Endodermal cell (in vitro differentiated cells): ENCODE measurements around the gene FPGS. TPM values are rescaled to one million over a fixed set of nuclear protein-coding genes. Genes with fewer than 3 reads are reported as not detected.

Source experiments
- DNase-seq: peaks from one replicate; pipeline ENCODE4 v3.0.0-alpha.2; 2017
- H3K27ac ChIP-seq: 2 replicates; pipeline ENCODE4 v1.5.1; 2013; ENCODE audit warnings: mild to moderate bottlenecking, low read depth, low read length, moderate library complexity
- H3K27me3 ChIP-seq: 2 replicates; pipeline ENCODE4 v1.6.1; 2013; ENCODE audit warnings: mild to moderate bottlenecking, low read length, moderate library complexity; ENCODE audit not compliant: insufficient read depth, control insufficient read depth, poor library complexity, severe bottlenecking
- H3K36me3 ChIP-seq: 2 replicates; pipeline ENCODE4 v1.7.0; 2013; ENCODE audit warnings: mild to moderate bottlenecking, low read length, moderate library complexity; ENCODE audit not compliant: control insufficient read depth, insufficient read depth
- H3K4me1 ChIP-seq: one replicate; pipeline ENCODE4 v1.7.0; 2013; ENCODE audit warnings: low read length; ENCODE audit not compliant: control insufficient read depth, insufficient read depth
- H3K4me3 ChIP-seq: 2 replicates; pipeline ENCODE4 v1.5.1; 2013; ENCODE audit warnings: mild to moderate bottlenecking, low read length, moderate library complexity
- H3K9ac ChIP-seq: 2 replicates; pipeline ENCODE4 v1.6.1; 2013; ENCODE audit warnings: mild to moderate bottlenecking, low read length, moderate library complexity; ENCODE audit not compliant: poor library complexity, severe bottlenecking; ENCODE audit errors: extremely low read depth
- H3K9me3 ChIP-seq: 2 replicates; pipeline ENCODE4 v1.6.1; 2013; ENCODE audit warnings: mild to moderate bottlenecking, low read length, moderate library complexity; ENCODE audit not compliant: control insufficient read depth
- H3K27ac Mint-ChIP-seq: 2 replicates; pipeline ENCODE4 v1.8.0; 2020; ENCODE audit warnings: mixed read lengths
- H3K27me3 Mint-ChIP-seq: 2 replicates; pipeline ENCODE4 v1.8.0; 2021; ENCODE audit warnings: mild to moderate bottlenecking, mixed read lengths; ENCODE audit not compliant: insufficient read depth
- H3K36me3 Mint-ChIP-seq: 2 replicates; pipeline ENCODE4 v1.8.0; 2020; ENCODE audit warnings: low read depth, mixed read lengths
- H3K4me1 Mint-ChIP-seq: 2 replicates; pipeline ENCODE4 v1.8.0; 2020; ENCODE audit warnings: mixed read lengths
- H3K4me3 Mint-ChIP-seq: 2 replicates; pipeline ENCODE4 v1.8.0; 2020; ENCODE audit warnings: mild to moderate bottlenecking, moderate library complexity, mixed read lengths
- H3K9me3 Mint-ChIP-seq: 2 replicates; pipeline ENCODE4 v1.8.0; 2020; ENCODE audit warnings: mild to moderate bottlenecking, mixed read lengths
- CTCF ChIP-seq: fragments of 200-600 bp; sonication (generic); conservative IDR thresholded peaks from 2 replicates; pipeline ENCODE4 v1.5.0; 2021; ENCODE audit warnings: antibody characterized with exemption, mild to moderate bottlenecking
- WGBS, 2 experiments: methylation state at CpG; one replicate each; pipeline versions ENCODE4 v1.1.5 to v1.1.7; 2013; ENCODE audit warnings: missing lambda C conversion rate in 2 of 2, mixed read lengths in 1 of 2; ENCODE audit not compliant: insufficient coverage in 1 of 2, insufficient read length in 1 of 2; 5-methylcytosine and 5-hydroxymethylcytosine counted together
- total RNA-seq, 2 donors: library from RNA; stranded (reverse); fragmentation: NEBNext Ultra II Directional in 1 of 2; extraction: Animal tissue kit (Norgen Biotek cat#: 25700) in 1 of 2; gene quantifications; 2 replicates in 1 of 2; 3 replicates in 1 of 2; pipeline ENCODE4 v1.2.1, GENCODE V29; 2021

Gene FPGS
- total RNA-seq, 2 donors from 2014 or later: 75.2 to 76.4 TPM

GRCh38 chr9:127783111-127784008, 19.3 kb upstream of the FPGS start:
- H3K4me1 Mint-ChIP-seq: peaks cover 6% of the 10 kb centered on the region
- no peak for DNase-seq
- Histone ChIP-seq H3K4me1 (no peaks in the 10 kb centered on the region), H3K9ac (no peak overlapping the region), H3K27me3 (no peaks in the 10 kb centered on the region), H3K9me3 (no peaks in the 10 kb centered on the region), H3K4me3 (no peak overlapping the region), H3K27ac (no peak overlapping the region), H3K36me3 (peaks cover 17% of the 10 kb centered on the region)
- peaks cover 16% of the 10 kb centered on the region for H3K36me3 Mint-ChIP-seq
- TF ChIP-seq CTCF: no peak
- H3K27ac Mint-ChIP-seq: no peak overlapping the region
- no peak overlapping the region for H3K4me3 Mint-ChIP-seq
- no peaks in the 10 kb centered on the region for H3K9me3 Mint-ChIP-seq
- WGBS, 2 experiments: 89 to 96% methylated on average over 11 to 20 of the region's 20 CpGs
- H3K27me3 Mint-ChIP-seq: no peaks in the 10 kb centered on the region

- Mint-ChIP-seq H3K4me3 (peak overlapping the region; percentile 92), H3K9me3 (no peaks in the 10 kb centered on the region), H3K36me3 (peaks cover 34% of the 10 kb centered on the region), H3K27me3 (no peaks in the 10 kb centered on the region), H3K27ac (no peak overlapping the region), H3K4me1 (peaks cover 6% of the 10 kb centered on the region)
- H3K4me3 ChIP-seq: no peak overlapping the region
- H3K9ac ChIP-seq: no peak overlapping the region
- H3K4me1 ChIP-seq: no peaks in the 10 kb centered on the region
- H3K27ac ChIP-seq: peak overlapping the region; percentile 68
- DNase-seq: peak; percentile 96
- 0 to 1% methylated on average over 17 to 111 of the region's 123 CpGs for WGBS, 2 experiments
- H3K9me3 ChIP-seq: no peaks in the 10 kb centered on the region
- TF ChIP-seq CTCF: peak; percentile 94
- no peaks in the 10 kb centered on the region for H3K27me3 ChIP-seq
- peaks cover 36% of the 10 kb centered on the region for H3K36me3 ChIP-seq
Measured at GRCh38 chr9:127785023-127785932, 17.4 kb upstream of the FPGS start.

GRCh38 chr9:127785933-127786772, 16.5 kb upstream of the FPGS start, which contains the start of gene CDK9:
Gene CDK9, plus strand, starts transcription at chr9:127786034. Its CDS starts 115 bp downstream, at chr9:127786149.
- peak within 1 kb of the TSS; percentile 79 for H3K27ac ChIP-seq
- Mint-ChIP-seq H3K27me3 (no peaks in the 10 kb centered on the region), H3K4me1 (peaks cover 6% of the 10 kb centered on the region), H3K36me3 (peaks cover 41% of the 10 kb centered on the region), H3K27ac (peak within 1 kb of the TSS; percentile 88), H3K9me3 (no peaks in the 10 kb centered on the region), H3K4me3 (peak within 1 kb of the TSS; percentile 92)
- H3K9ac ChIP-seq: peak within 1 kb of the TSS; percentile 57
- no peak for TF ChIP-seq CTCF
- peak; percentile 97 for DNase-seq
- no peaks in the 10 kb centered on the region for H3K4me1 ChIP-seq
- H3K9me3 ChIP-seq: no peaks in the 10 kb centered on the region
- WGBS, 2 experiments: 0 to 1% methylated on average over 28 to 75 of the region's 75 CpGs
- H3K4me3 ChIP-seq: peak within 1 kb of the TSS; percentile 88
- H3K27me3 ChIP-seq: no peaks in the 10 kb centered on the region
- H3K36me3 ChIP-seq: peaks cover 45% of the 10 kb centered on the region
